GM18868 (cell line): ENCODE results near the gene CLEC20A.

Experiments used
- ATAC-seq: cut with Tn5 transposase; IDR thresholded peaks from one replicate; pipeline ENCODE4 v1.9.1; 2021; ENCODE audit warnings: mild to moderate bottlenecking, moderate library complexity; ENCODE audit not compliant: unreplicated experiment

CLEC20A gene

DNA sequence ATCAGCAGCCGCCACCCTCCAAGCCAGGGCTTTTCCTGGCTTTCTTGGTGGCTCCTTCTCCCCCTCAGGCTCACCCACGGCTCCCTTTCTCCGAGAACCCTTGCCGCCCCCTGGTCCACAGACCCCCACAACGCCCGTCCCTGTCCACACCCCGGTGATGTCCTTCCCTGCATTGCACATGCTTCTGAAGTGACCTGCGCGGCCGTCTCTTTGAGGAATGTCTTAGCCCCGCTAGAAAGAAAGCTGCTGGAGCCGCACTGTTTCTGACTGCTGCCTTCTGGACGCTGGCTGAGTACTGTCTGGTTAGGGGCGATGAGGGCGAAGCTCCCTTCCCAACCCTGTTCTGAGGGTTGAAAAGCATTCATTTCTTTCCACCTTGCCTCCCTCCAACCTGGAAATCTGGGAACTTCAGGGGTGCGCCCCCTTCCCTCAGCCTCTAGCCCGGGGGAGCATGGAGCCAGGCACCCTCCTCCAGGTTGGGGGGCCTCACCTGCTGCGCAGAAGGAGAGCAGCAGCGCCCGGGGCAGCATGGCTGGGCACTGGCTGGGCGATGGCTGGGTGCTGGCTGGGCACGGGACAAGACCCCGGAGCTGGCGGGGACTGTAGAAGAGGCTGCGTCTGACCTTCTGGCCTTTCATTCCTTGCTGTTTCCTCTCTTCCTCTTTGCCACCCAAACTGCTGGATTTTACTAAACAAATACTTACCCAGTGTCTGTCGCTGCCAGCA, at the start of gene CLEC20A:
TSS of gene CLEC20A (minus strand) at position 555 of the 726 bp plus-strand sequence. CDS start at position 530, 25 bp downstream.
- no peak for ATAC-seq

DNA sequence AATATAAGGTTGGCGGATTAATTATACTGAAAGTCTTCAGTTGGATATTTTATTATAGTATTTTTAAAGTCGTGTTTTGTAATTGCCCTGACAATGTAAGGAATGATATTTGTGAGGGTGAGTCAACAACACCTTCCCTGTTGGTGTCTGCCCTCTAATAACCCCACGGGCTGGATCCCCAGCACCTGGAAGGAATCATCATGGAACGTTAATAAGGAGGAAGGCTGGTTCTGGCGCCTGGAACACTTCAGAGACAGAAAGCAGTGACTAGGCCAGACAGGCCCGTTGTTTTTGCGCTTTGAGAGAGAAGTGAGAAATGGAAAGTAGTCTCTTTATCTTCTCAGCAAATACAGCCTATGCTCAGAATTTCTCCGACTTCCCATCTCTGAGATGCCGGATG, 47.8 kb upstream of the CLEC20A start:
- no peak for ATAC-seq

DNA sequence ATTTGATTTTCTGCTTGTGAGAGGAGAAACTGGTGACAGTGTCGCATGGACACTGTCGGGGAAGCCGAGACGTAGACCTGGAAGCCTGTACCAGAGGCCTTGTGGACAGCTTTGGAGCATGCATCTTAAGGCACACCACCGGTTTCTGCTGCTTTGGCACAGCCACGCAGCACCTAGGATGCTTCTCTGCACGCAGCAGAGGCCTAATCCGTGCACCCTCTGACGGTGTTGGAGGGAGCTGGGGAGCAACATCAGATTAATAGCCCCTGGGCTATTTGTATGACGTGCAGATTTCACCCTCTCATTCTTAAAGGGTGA, 46.5 kb upstream of the CLEC20A start:
- peak; percentile 30 for ATAC-seq

DNA sequence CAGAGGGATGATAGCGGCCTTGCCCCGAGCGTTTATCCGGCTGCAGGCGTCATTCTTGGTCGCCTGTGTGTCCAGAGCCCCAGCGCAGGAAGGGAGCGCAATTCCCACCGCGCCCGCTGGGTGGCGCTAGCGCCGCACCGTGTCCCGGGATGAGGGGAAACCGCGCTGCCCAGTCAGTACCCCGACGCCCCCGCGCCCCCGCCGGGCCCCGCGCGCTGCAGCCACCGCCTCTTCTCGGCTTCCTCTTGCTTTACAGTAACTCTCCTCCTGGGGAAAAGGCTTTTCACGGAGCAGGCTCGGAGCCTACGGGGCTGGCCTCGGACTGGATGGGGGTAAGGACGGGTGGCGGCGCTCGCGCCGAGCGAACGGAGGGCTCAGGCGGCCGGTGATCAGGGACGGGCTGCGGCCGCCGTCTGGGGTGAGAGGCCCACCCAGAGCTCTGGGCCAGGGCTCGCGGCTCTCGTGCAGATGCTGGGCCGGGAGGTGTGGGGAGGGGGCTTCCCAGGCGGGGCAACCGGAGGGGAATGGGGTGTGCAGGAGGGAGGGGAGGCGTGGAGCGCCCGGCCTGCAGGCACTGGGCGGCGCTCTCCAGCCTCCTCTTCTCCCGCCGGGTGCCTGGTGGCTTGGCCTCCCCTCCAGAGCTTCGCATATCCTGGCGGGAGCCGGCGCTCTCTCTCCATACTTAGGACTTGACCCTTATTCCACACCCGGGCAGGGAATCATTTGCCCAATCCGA, 46.0 kb upstream of the CLEC20A start:
- peak; percentile 86 for ATAC-seq

DNA sequence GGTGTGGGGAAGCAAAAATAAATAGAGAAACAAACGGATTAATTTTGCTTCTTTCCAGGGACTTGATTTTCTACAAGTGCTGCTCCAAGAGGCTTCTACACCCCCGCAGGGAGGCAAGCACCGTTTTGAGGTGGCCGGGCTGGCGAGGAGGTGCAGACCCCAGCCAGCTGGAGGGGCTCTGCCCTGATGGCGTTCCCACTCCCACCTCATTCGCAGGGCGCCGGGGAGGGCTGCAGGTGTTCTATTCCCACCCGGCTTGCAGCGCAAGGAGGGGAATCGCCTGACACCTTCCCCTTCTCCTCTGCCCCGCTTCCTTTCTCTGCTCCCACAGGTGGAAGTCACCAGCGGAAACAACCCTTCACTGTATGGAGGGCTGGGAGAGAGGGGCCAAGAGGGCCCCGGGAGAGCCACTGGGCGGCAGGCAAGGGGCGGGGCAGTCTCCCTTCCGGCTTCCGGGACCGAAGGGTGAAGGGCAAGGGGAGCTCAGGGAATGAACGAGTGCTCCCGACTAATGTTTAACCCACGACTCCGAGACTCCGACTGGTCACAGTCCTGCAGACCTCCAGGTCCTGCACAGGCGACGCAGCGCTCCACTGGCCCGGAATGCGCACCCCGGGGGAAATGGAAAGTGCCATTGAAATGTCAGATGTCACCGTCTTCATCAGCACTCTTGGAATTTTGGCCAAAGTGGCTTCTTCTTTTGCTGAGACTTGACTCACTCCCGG, 45.2 kb upstream of the CLEC20A start:
- peak; percentile 45 for ATAC-seq

DNA sequence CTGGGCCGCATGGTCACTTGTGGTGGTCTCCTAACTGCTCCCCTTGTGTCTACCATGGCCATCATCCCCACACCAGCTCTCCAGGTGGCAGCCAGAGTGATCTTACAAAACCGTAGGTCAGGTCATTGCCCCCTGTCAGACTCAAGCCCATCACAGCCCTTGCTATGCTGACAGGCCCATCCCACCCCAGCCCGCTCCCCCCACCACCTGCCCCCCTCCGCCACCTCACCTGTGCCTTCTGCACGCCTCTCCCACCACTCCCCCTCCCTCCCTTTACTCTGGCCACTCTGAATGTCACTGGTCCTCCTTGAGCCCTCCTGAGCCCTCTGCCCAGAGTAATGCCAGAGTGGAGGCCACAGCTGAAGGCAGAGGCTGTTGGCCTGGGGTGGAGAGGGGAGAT, 44.6 kb upstream of the CLEC20A start:
- no peak for ATAC-seq

DNA sequence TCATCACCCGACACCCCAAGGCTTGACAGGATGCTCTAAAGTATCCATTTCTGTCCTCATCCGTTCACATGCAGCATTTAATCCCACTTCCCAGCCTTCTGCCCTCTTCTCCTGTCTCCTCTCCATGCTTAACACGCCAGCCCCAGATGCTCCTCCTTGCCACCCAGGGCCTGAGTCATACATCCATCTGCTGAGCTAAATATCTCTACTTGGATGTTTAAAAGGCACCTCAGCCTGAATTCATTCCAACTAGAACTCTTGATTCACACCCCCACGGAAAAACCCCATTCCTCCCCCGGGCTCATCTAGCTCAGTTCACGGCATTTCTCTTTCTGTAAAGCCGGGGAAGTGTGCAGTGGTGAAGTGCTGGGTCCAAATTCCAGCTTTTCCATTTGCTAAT, 43.9 kb upstream of the CLEC20A start:
- ATAC-seq = no peak

DNA sequence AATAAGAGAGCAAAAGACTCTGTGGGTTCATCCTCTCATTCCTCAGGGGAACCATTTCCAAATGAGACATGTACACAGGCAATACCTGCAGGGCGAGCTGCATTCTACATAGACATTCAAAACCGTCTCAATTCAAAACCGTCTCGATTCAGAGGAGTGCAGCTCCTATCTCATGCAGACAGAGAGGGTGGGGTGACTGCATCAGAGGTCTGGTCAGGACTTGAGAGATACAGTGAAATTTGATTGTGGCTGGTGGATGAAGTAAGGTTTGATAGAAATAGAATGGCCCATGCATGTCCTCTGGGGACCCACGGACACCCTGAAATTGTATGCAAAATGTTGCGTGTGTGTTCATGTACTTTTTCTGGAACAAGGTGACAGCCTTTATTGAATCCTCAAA, 43.4 kb upstream of the CLEC20A start:
- ATAC-seq = no peak

DNA sequence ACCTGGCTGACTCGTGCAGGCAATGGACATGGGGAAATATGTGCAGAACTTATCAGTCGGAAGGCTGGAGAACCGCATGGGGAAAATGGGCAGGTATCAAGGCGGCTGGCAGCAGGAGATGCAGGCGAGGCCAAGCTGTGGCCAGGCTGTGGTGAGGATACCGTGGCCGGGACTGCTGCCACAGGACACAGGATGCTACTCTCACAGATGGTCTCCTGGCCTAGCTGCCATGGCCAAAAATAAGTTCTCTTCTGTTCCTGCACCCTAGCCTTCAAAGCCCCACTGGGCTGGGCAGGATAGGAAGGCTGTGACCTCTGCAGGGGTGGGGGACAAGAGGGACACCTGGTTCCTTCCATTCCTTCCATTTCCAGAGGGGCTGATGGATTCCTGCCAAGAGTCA, 42.5 kb upstream of the CLEC20A start:
- ATAC-seq = no peak

DNA sequence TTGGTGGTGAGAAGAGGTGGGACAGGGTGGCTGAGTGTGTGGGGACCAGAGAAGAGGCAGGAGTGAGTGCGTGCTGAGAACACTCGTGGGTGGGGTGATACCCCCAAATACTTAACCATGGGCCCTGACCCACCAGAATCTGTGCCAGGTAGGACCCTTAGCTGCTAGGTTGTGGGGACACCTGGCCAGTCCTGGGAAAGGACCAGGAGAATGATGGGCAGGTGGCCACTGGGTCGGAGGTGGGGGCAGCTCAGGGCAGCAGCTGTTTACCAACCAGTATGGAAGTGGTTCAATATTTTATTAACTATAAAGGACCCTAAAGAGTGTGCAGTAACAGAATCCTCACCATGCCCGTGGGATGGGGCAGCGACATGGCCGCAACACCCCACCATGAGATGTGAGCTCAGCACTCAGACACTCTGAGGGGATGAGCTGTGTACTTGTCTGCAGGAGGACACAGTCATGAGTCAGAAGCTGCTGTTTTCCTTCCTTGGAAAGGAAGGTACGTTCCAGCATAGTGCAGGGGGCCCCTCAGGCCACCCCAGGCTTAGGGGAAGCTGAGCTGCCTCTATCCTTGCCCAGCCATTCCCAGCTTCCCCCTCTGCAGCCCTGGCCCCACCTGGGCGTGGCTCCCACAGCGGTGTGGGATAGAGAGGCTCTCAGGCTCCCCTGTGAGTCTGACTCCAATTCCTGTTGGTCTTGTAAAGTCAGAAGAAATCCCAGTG, 41.6 kb upstream of the CLEC20A start:
- ATAC-seq = no peak

DNA sequence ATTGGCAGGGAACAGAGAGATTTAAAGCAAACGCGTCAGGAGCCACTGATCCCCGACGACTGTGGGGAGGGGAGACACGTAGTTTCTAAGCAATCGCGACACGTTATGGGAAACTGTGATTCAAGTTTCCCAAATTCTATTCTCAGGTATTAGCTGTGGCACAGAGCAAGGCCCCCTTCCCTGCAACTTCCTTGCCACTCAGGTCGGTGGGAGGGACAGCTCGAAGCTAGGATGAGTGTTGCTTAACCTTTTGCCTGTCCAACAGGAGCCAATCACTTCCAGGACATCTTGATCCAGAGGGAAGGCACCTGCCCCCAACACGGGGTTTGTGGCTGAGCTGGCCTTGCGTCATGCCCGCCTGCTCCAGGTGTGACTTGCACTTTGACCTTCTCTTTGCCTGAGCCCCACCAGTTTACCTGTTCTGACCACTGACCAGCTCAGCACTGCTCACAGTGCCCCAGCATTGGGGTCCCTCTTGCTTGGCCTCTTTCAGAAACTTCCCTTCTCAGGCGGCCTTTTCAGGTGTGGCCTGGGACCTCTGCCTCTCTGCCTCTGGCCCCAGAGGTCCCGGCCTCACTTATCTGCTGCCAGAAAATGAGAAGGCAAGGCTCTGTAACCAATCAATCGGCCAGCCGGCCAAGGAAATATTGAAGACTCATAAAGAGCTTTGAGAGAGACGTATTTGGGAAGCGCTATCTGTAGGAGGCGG, 40.8 kb upstream of the CLEC20A start:
- ATAC-seq = no peak

DNA sequence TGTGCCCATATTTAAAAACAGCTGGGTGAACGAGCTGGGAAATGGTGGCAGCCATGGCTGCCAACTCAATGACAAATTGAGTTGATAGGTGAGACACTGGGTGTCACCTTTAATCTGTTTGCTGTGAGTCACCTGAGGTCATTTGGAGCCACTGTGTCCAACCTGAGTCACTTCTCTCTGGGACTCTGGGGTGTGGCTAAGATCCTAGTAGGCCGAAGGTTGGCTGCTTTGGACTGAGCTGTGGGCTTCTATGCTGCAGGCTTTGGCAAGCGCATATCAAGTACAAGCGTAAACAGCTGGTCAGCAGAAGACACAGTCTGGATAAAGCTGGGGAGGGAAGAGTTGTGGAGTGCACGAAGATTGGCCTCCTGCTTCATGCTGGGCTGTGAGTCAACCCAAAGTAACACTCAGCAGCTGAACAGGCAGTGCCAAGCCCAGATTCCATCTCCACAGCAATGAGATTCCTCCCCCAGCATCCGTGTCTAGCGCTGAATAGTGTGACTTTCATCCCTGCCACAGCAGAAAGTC, 40.1 kb upstream of the CLEC20A start:
- ATAC-seq = no peak

DNA sequence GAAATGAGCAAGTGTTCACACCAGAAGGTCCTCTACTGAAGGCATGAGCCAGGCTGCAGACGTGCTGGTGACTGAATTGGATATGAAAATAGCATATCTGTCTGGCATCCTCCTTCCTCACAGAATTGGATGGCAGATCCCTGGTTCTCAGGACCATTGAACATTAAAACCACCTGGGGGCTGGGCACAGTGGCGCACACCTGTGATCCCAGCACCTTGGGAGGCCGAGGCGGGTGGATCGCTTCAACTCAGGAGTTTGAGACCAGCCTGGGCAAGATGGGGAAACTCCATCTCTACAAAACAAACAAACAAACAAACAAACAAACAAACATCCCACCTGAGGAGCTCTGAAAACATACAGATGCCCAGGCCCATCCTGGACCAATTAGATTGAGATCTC, 39.6 kb upstream of the CLEC20A start:
- no peak for ATAC-seq

DNA sequence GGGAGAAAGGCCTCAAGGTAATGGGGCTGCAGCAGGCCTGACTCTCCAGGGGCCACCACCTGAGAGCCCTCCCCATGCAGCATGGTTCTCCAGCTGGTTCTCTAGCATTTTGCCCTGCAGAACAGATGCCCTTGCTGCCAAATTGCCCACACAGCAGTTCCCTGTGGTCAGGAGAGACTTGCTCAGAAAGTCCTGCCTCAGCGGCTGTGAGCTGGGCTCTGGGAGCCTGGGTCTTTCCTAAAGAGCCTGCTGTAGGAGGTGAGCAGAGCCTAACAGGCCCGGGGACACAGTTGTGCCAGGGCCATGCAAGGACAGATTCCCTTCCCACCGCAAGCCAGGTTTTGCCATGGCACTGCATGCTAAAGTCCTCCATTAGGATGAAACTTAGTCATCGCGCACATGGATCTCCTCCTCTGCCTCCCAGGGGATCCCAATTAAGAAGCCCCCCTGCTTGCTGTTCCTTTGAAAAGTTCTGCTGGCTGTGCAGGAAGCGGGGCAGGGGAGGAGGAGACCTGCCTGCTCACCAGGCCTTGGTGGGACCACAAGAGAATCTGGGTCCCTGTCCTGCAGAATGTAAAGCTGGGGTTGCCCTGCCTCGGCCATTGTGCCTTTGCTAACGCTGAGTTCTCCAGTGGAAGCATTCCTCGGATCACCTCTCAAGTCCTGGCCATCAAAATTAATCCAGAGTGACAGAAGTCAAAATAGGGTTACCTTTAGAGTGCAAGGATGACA, 37.5 kb upstream of the CLEC20A start:
- no peak for ATAC-seq

DNA sequence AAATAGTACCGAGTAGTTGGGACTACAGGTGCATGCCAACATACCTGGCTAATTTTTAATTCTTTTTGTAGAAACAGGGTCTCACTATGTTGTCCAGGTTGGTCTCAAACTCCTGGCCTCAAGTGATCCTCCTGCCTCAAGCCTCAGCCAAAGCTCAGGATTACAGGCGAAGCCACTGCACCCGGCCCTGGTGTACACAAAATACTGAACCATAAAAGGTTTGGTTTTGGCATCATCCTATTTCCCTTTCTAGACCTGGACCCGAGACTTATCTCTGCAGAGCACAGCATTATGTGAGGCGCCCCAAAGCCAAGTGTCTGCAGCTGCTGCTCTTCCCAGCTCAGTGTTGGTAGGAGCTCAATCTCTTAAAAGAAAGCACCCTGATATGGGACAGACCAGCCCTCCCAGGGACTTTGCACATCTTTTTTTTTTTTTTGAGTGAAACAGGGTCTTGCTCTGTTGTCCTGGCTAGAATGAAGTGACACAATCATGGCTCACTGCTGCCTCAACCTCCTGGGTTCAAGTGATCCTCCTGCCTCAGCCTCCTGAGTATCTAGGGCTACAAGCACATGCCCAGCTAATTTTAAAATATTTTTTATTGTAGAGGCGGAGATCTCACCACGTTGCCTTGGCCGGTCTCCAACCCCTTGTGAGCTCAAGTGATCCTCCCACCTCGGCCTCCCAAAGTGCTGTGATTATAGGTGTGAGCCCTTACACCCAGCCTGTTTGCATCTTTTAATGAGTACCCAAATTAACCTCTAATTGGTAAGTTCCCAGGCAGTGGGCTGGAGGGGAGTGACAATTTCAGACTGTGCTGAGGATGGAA, 36.6 kb upstream of the CLEC20A start:
- ATAC-seq = no peak

DNA sequence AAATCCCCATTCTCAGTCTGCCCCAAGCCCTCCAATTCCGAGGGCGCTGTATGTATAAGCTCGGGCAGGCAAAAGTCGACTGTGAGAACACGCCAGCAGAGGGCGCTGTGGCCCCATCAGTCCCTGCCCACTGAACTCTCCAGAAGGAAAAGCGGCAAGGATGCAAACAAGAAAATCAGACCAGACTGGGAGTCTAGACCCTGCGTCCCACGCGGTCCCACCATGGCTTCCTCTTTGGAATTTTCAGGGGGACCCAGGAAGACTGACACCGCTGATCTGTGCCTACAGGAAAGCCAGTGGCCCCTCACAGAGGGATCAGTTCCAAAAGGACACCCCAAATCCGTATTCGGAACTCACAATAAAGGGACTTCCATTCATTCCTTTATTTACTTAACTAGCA, 35.6 kb upstream of the CLEC20A start:
- ATAC-seq = peak; percentile 89

DNA sequence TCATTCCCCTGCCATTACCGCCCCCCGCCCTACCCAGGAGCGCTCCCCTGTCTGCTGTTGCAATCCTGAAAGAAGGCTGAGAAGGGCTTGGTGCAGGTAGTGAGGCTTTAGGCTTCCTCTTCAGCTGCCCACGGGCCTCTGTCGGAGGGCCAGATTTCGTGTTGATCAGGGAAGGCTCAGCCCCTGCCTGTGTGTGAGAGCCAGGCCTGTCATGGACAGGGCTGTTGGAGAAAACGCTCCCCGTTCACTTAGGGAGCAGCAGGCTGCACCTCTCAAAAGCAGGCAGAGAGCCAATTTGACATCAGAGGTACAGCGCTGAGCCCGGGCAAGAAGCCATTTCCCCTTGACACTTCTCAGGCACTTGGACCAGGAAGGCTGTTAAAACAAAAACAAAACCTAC, 35.1 kb upstream of the CLEC20A start:
- ATAC-seq = peak; percentile 11

DNA sequence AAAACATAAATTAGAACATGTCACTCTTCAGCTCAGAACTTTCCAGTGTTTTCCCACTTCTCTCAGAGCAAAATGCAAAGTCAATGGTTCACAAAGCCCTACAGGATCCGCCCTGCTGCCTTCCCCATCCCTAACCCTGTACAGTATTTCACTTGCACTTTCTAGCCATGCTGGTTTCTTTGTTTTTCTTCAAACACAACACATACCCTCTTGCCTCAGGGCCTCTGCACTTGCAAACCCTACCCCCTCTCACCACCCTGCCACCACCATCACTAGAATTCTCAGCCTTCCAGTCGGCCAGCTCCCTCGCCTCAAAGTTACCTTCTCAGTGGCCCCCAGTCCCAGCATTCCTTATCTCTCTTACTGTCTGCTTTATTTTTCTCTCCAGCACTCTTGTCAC, 33.7 kb upstream of the CLEC20A start:
- no peak for ATAC-seq

DNA sequence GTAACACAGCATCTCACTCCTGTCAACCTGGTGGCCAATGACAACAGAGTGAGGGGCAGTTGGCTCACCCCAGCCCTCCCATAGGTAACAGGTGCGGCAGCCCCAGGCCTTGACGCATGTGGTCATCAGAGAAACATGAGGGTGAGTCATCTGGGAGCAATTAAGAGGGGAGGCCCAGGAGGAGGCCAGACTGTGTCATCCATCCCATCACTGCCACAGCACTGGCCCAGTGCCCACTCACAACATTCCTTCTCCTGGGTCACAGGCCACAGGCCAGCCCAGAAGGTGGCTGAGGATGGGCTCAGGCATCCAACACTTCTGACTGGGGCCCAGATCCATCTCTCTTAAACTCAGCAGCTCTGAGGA, 33.3 kb upstream of the CLEC20A start:
- no peak for ATAC-seq
